ENCODE results near the gene ENDOV. TPM values are rescaled to one million over a fixed set of nuclear protein-coding genes. Genes with fewer than 3 reads are reported as not detected.

The ENDOV gene
- total and polyA plus RNA-seq, 2 of the 13 experiments (the other 11 are each of a cell fraction or from before 2014, with no cell fraction given) = 15.1 to 17.1 TPM

GRCh38 chr17:80454557-80455335 is 39.8 kb downstream of the ENDOV start (continued):
- TF ChIP-seq ZMYM3 (CRISPR knock-in tag; IDR thresholded peaks at IDR 0.05) (peak; percentile 71), ZNF678 (CRISPR knock-in tag; IDR thresholded peaks at IDR 0.05) (peak; percentile 99), MAFF (IDR thresholded peaks at IDR 0.05; ENCODE audit: low read depth, low read length) (no peak), HNF1A (IDR thresholded peaks at IDR 0.05; ENCODE audit: low read depth) (no peak), HNF1A (CRISPR knock-in tag; IDR thresholded peaks at IDR 0.05; ENCODE audit: borderline replicate concordance) (peak; percentile 63), ESRRA (CRISPR knock-in tag; IDR thresholded peaks at IDR 0.05; ENCODE audit: low read depth) (peak; percentile 40; the same call in 1 of the 2 replicates), HOXA5 (CRISPR knock-in tag; IDR thresholded peaks at IDR 0.05) (peak; percentile 86), SMAD3 (CRISPR knock-in tag; IDR thresholded peaks at IDR 0.05) (no peak; the same call in 1 of the 2 replicates), XBP1 (CRISPR knock-in tag; IDR thresholded peaks at IDR 0.05) (no peak; the same call in 1 of the 2 replicates), ZNF335 (CRISPR knock-in tag; IDR thresholded peaks at IDR 0.05) (0 out of 2 replicates have a peak, but pooled peaks have one; percentile 27), ZFP37 (CRISPR knock-in tag; IDR thresholded peaks at IDR 0.05; ENCODE audit: borderline replicate concordance) (peak; percentile 81), ZNF546 (CRISPR knock-in tag; conservative IDR thresholded peaks at IDR 0.05) (peak; percentile 90; the same call in 1 of the 2 replicates), FOSL1 (CRISPR knock-in tag; IDR thresholded peaks at IDR 0.05; ENCODE audit: borderline replicate concordance) (peak; percentile 76; the same call in 1 of the 2 replicates)
- TF ChIP-seq, protein P1, sequence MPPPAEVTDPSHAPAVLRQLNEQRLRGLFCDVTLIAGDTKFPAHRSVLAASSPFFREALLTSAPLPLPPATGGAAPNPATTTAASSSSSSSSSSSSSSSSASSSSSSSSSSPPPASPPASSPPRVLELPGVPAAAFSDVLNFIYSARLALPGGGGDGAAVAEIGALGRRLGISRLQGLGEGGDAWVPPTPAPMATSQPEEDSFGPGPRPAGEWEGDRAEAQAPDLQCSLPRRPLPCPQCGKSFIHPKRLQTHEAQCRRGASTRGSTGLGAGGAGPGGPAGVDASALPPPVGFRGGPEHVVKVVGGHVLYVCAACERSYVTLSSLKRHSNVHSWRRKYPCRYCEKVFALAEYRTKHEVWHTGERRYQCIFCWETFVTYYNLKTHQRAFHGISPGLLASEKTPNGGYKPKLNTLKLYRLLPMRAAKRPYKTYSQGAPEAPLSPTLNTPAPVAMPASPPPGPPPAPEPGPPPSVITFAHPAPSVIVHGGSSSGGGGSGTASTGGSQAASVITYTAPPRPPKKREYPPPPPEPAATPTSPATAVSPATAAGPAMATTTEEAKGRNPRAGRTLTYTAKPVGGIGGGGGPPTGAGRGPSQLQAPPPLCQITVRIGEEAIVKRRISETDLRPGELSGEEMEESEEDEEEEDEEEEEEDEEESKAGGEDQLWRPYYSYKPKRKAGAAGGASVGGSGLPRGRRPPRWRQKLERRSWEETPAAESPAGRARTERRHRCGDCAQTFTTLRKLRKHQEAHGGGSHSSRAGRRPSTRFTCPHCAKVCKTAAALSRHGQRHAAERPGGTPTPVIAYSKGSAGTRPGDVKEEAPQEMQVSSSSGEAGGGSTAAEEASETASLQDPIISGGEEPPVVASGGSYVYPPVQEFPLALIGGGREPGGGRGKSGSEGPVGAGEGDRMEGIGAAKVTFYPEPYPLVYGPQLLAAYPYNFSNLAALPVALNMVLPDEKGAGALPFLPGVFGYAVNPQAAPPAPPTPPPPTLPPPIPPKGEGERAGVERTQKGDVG (CRISPR knock-in tag; IDR thresholded peaks at IDR 0.05; ENCODE audit: borderline replicate concordance) = 0 out of 2 replicates have a peak, but pooled peaks have one; percentile 16
- TF ChIP-seq, protein P2, sequence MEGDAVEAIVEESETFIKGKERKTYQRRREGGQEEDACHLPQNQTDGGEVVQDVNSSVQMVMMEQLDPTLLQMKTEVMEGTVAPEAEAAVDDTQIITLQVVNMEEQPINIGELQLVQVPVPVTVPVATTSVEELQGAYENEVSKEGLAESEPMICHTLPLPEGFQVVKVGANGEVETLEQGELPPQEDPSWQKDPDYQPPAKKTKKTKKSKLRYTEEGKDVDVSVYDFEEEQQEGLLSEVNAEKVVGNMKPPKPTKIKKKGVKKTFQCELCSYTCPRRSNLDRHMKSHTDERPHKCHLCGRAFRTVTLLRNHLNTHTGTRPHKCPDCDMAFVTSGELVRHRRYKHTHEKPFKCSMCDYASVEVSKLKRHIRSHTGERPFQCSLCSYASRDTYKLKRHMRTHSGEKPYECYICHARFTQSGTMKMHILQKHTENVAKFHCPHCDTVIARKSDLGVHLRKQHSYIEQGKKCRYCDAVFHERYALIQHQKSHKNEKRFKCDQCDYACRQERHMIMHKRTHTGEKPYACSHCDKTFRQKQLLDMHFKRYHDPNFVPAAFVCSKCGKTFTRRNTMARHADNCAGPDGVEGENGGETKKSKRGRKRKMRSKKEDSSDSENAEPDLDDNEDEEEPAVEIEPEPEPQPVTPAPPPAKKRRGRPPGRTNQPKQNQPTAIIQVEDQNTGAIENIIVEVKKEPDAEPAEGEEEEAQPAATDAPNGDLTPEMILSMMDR (CRISPR knock-in tag; IDR thresholded peaks at IDR 0.05) = peak; percentile 13; the same call in 1 of the 2 replicates
- TF ChIP-seq, protein P3, sequence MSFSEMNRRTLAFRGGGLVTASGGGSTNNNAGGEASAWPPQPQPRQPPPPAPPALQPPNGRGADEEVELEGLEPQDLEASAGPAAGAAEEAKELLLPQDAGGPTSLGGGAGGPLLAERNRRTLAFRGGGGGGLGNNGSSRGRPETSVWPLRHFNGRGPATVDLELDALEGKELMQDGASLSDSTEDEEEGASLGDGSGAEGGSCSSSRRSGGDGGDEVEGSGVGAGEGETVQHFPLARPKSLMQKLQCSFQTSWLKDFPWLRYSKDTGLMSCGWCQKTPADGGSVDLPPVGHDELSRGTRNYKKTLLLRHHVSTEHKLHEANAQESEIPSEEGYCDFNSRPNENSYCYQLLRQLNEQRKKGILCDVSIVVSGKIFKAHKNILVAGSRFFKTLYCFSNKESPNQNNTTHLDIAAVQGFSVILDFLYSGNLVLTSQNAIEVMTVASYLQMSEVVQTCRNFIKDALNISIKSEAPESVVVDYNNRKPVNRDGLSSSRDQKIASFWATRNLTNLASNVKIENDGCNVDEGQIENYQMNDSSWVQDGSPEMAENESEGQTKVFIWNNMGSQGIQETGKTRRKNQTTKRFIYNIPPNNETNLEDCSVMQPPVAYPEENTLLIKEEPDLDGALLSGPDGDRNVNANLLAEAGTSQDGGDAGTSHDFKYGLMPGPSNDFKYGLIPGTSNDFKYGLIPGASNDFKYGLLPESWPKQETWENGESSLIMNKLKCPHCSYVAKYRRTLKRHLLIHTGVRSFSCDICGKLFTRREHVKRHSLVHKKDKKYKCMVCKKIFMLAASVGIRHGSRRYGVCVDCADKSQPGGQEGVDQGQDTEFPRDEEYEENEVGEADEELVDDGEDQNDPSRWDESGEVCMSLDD (CRISPR knock-in tag; IDR thresholded peaks at IDR 0.05; ENCODE audit: borderline replicate concordance) = peak; percentile 60
